GM13977 (cell line): ENCODE results near the gene SESN1.

ENCODE experiments used
- DNase-seq: peaks from one replicate; pipeline ENCODE4 v3.0.0; 2012; ENCODE audit warnings: low spot score
- CTCF ChIP-seq: IDR thresholded peaks from 2 replicates; pipeline ENCODE4 v1.5.1; 2012; ENCODE audit warnings: mild to moderate bottlenecking, control low read depth; ENCODE audit not compliant: insufficient read depth; ENCODE audit errors: extremely low read depth, missing control alignments
- in situ Hi-C: fragments of 300-500 bp; cut with MboI; formaldehyde crosslinking; loops from one replicate; pipeline ENCODE4 v1.12.0; 2022; ENCODE audit warnings: low sequenced_read_pairs, low pct_unique_long_range_greater_than_20kb, mixed read lengths, inconsistent platforms; ENCODE audit not compliant: unreplicated experiment

The SESN1 gene

GRCh38 chr6:109013656-109014305, 80.9 kb downstream of the SESN1 start:
- no peak for TF ChIP-seq CTCF
- no peak for DNase-seq
- in situ Hi-C loops = no loop called here

GRCh38 chr6:109010705-109011102, 83.9 kb downstream of the SESN1 start:
- no peak for TF ChIP-seq CTCF
- in situ Hi-C loops = no loop called here
- DNase-seq = no peak

- DNase-seq = no peak
- in situ Hi-C loops = no loop called here
- TF ChIP-seq CTCF = no peak
Measured at GRCh38 chr6:109009962-109010704, 84.5 kb downstream of the SESN1 start.

DNA sequence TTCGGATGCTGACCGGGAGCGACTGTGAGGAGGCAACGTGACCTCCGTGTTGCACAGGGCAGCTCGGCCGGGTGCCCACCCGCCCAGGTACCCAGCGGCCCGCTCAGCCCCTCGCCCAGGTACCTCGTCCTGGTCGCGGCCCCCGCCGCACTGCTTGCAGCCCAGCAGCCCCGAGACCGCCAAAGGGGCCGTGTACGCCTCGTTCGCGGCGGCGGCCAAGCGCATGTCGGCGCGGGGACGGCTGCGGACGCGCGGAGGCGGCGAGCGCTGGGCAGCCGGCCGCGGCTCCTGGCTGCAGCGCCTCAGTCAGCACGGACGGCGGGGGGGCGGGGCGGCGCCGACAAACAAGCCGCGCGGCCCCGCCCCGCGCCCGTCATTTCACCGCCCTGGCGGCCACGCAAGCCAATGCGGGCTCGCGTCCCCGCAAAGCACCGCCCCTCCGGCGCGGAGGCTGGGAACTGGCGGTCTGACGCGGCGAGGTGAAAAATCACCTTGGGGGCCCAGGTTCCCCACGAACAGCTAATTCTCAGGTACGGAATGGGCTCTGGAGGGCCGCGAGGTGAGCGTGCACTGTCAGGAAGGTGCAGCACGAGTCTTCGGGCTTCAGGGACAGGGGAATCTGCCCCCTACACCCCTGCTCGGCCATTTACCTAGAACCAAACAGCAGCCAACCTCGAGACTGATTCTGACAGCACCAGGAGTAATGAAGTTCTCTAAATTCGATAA, 85.2 kb downstream of the SESN1 start:
- in situ Hi-C loops = no loop called here
- TF ChIP-seq CTCF = no peak
- DNase-seq = peak; percentile 84

GRCh38 chr6:109008537-109009235, 86.0 kb downstream of the SESN1 start:
- no peak for TF ChIP-seq CTCF
- DNase-seq = peak; percentile 19
- in situ Hi-C loops = no loop called here

GRCh38 chr6:109008054-109008453, 86.6 kb downstream of the SESN1 start:
- DNase-seq = peak; percentile 45
- TF ChIP-seq CTCF = no peak
- in situ Hi-C loops = no loop called here
